ENCODE results near the gene ATP2B1.

- no peak for TF ChIP-seq CTCF (IDR thresholded peaks at IDR 0.05)
- TF ChIP-seq EZH2 (IDR thresholded peaks at IDR 0.05) = no peak
Observed at GRCh38 chr12:89685363-89685972, 23.2 kb downstream of the ATP2B1 start.

All from neural progenitor cell (in vitro differentiated cells).